ENCODE data around the gene PKNOX2. TPM values are rescaled to one million over a fixed set of nuclear protein-coding genes. Genes with fewer than 3 reads are reported as not detected.

Gene PKNOX2
- total RNA-seq, 1 donor from 2014 or later, result not detected

- no peak for DNase-seq (ENCODE audit: low read depth)
Measured at GRCh38 chr11:125357551-125357950, 193.0 kb downstream of the PKNOX2 start.

GRCh38 chr11:125358254-125358840 lies 193.8 kb downstream of the PKNOX2 start:
- peak; percentile 54 for DNase-seq (ENCODE audit: low read depth)

- DNase-seq (ENCODE audit: low read depth), result no peak
Measured at GRCh38 chr11:125359130-125359529, 194.6 kb downstream of the PKNOX2 start.

- no peak for DNase-seq (ENCODE audit: low read depth)
Measured at GRCh38 chr11:125360066-125360465, 195.5 kb downstream of the PKNOX2 start.

- DNase-seq (ENCODE audit: low read depth), result no peak
Measured at GRCh38 chr11:125364121-125364826, 199.7 kb downstream of the PKNOX2 start.

- DNase-seq (ENCODE audit: low read depth), result no peak
Measured at GRCh38 chr11:125365196-125365931, 200.8 kb downstream of the PKNOX2 start.

GRCh38 chr11:125367710-125368109 lies 203.2 kb downstream of the PKNOX2 start:
- DNase-seq (ENCODE audit: low read depth), result no peak

GRCh38 chr11:125368757-125369156 lies 204.2 kb downstream of the PKNOX2 start:
- DNase-seq (ENCODE audit: low read depth), result no peak

GRCh38 chr11:125369808-125370207 lies 205.3 kb downstream of the PKNOX2 start:
- no peak for DNase-seq (ENCODE audit: low read depth)

- DNase-seq (ENCODE audit: low read depth), result no peak
Measured at GRCh38 chr11:125370561-125371389, 206.2 kb downstream of the PKNOX2 start.

GRCh38 chr11:125371431-125371935 lies 206.9 kb downstream of the PKNOX2 start:
- no peak for DNase-seq (ENCODE audit: low read depth)

GRCh38 chr11:125372088-125372487 lies 207.5 kb downstream of the PKNOX2 start:
- DNase-seq (ENCODE audit: low read depth), result no peak

GRCh38 chr11:125372911-125373310 lies 208.4 kb downstream of the PKNOX2 start:
- no peak for DNase-seq (ENCODE audit: low read depth)

- DNase-seq (ENCODE audit: low read depth), result no peak
Measured at GRCh38 chr11:125373426-125374391, 209.2 kb downstream of the PKNOX2 start.

GRCh38 chr11:125374398-125374797 lies 209.8 kb downstream of the PKNOX2 start:
- no peak for DNase-seq (ENCODE audit: low read depth)

GRCh38 chr11:125375146-125375545 lies 210.6 kb downstream of the PKNOX2 start:
- peak; percentile 1 for DNase-seq (ENCODE audit: low read depth)

- DNase-seq (ENCODE audit: low read depth), result peak; percentile 52
Measured at GRCh38 chr11:125376117-125376516, 211.6 kb downstream of the PKNOX2 start.

- DNase-seq (ENCODE audit: low read depth), result no peak
Measured at GRCh38 chr11:125376856-125377255, 212.3 kb downstream of the PKNOX2 start.

GRCh38 chr11:125378083-125378482 lies 213.5 kb downstream of the PKNOX2 start:
- no peak for DNase-seq (ENCODE audit: low read depth)

GRCh38 chr11:125378571-125378970 lies 214.0 kb downstream of the PKNOX2 start:
- DNase-seq (ENCODE audit: low read depth), result no peak

GRCh38 chr11:125379565-125379964 lies 215.0 kb downstream of the PKNOX2 start:
- no peak for DNase-seq (ENCODE audit: low read depth)
